ENCODE results near the gene CEMP1. TPM values are rescaled to one million over a fixed set of nuclear protein-coding genes. Genes with fewer than 3 reads are reported as not detected.
A peak's percentile ranks its signal among the peaks of the same experiment; 100 is the strongest.

The CEMP1 gene
- total RNA-seq, 1 donor from 2014 or later: not detected

- Histone ChIP-seq H3K4me1 (peaks cover 64% of the 10 kb centered on the region), H3K9me3 (replicated peaks) (no peaks in the 10 kb centered on the region)
- intact Hi-C loops (cut with micrococcal nuclease): no loop called here
Measured at GRCh38 chr16:2513405-2514332, 17.5 kb downstream of the CEMP1 start, which contains the start of gene ATP6V0C. Gene ATP6V0C (plus strand): TSS chr16:2513952. CDS start chr16:2514104, 152 bp downstream.

GRCh38 chr16:2512735-2513404 is 18.3 kb downstream of the CEMP1 start:
- intact Hi-C loops (cut with micrococcal nuclease): no loop called here
- no peaks in the 10 kb centered on the region for H3K27me3 ChIP-seq (ENCODE audit: low read depth)
- H3K4me1 ChIP-seq: peaks cover 56% of the 10 kb centered on the region
- H3K27ac ChIP-seq (replicated peaks): peak overlapping the region; percentile 92
- no peaks in the 10 kb centered on the region for H3K9me3 ChIP-seq (replicated peaks)
- no peak for TF ChIP-seq CTCF (IDR thresholded peaks at IDR 0.05; ENCODE audit: borderline replicate concordance)
- peak overlapping the region; percentile 97 for H3K4me3 ChIP-seq
- no peaks in the 10 kb centered on the region for H3K36me3 ChIP-seq
- DNase-seq: no peak

More at GRCh38 chr16:2513405-2514332, 17.5 kb downstream of the CEMP1 start, which contains the start of gene ATP6V0C:
- no peaks in the 10 kb centered on the region for H3K27me3 ChIP-seq (ENCODE audit: low read depth)
- no peak for TF ChIP-seq CTCF (IDR thresholded peaks at IDR 0.05; ENCODE audit: borderline replicate concordance)
- peak; percentile 93 for DNase-seq
- peak within 1 kb of the TSS; percentile 97 for H3K4me3 ChIP-seq
- H3K36me3 ChIP-seq: no peaks in the 10 kb centered on the region
- peak within 1 kb of the TSS; percentile 92 for H3K27ac ChIP-seq (replicated peaks)

GRCh38 chr16:2511996-2512734 is 19.0 kb downstream of the CEMP1 start:
- Histone ChIP-seq H3K4me1 (peaks cover 49% of the 10 kb centered on the region), H3K27ac (replicated peaks) (peak overlapping the region; percentile 92), H3K27me3 (ENCODE audit: low read depth) (no peaks in the 10 kb centered on the region), H3K9me3 (replicated peaks) (no peaks in the 10 kb centered on the region), H3K4me3 (no peak overlapping the region), H3K36me3 (no peaks in the 10 kb centered on the region)
- no peak for DNase-seq
- TF ChIP-seq CTCF (IDR thresholded peaks at IDR 0.05; ENCODE audit: borderline replicate concordance): no peak
- intact Hi-C loops (cut with micrococcal nuclease): no loop called here

- no peak for TF ChIP-seq CTCF (IDR thresholded peaks at IDR 0.05; ENCODE audit: borderline replicate concordance)
- Histone ChIP-seq H3K27me3 (ENCODE audit: low read depth) (no peaks in the 10 kb centered on the region), H3K9me3 (replicated peaks) (no peaks in the 10 kb centered on the region), H3K36me3 (no peaks in the 10 kb centered on the region), H3K4me3 (no peak overlapping the region), H3K4me1 (peaks cover 40% of the 10 kb centered on the region), H3K27ac (replicated peaks) (no peak overlapping the region)
- peak; percentile 68 for DNase-seq
- intact Hi-C loops (cut with micrococcal nuclease): no loop called here
Measured at GRCh38 chr16:2511128-2511800, 19.9 kb downstream of the CEMP1 start.

Measured in left ventricle myocardium inferior (tissue), 1 donor.